A549 (cell line): ENCODE results near the gene EXOC7. TPM values are rescaled to one million over a fixed set of nuclear protein-coding genes. Genes with fewer than 3 reads are reported as not detected.
A peak's percentile ranks its signal among the peaks of the same experiment; 100 is the strongest.

Experiments used
- ATAC-seq, 2 experiments: fragments of 200-7000 bp in 1 of 2; fragments of >200 bp in 1 of 2; cut with Nextera tagmentation in 1 of 2; cut with Tn5 transposase in 1 of 2; 3 replicates each; pipeline versions ENCODE4 v1.8.0 to v1.9.1; 2018 to 2020; ENCODE audit warnings: mild to moderate bottlenecking in 1 of 2, moderate library complexity in 1 of 2
- CTCF ChIA-PET: fragments of 300-600 bp; sonication (Branson Sonifier 250); formaldehyde crosslinking; extraction: SDS; loops from one replicate; lab custom pipeline; 2021; ENCODE audit warnings: antibody characterized with exemption, inconsistent platforms; lab: Yijun Ruan, JAX
- POLR2A ChIA-PET: fragments of 350-600 bp; formaldehyde crosslinking; extraction: SDS; loops from one replicate; lab custom pipeline; 2021; ENCODE audit warnings: antibody characterized with exemption, inconsistent platforms; lab: Yijun Ruan, JAX
- DNase-seq, 2 experiments: peaks; one replicate each; pipeline versions ENCODE4 v3.0.0 to v3.0.0-alpha.2; 2011 to 2016; ENCODE audit warnings: low read depth in 1 of 2, low spot score in 1 of 2
- FAIRE-seq: peaks from 2 replicates; lab custom pipeline; 2011; peaks lifted over from hg19 to GRCh38; lab: Jason Lieb, UNC
- H3K27ac ChIP-seq, 2 experiments: fragments of >200 bp; sonication (Bioruptor Twin); formaldehyde crosslinking; 3 replicates each; pipeline ENCODE4 v1.5.1; 2016 to 2017
- H3K4me1 ChIP-seq: fragments of >200 bp; sonication (Bioruptor Twin); formaldehyde crosslinking; 3 replicates; pipeline ENCODE4 v1.6.1; 2016
- H3K4me2 ChIP-seq: fragments of >200 bp; sonication (Bioruptor Twin); formaldehyde crosslinking; 3 replicates; pipeline ENCODE4 v1.6.1; 2016
- H3K4me3 ChIP-seq: fragments of >200 bp; sonication (Bioruptor Twin); formaldehyde crosslinking; 3 replicates; pipeline ENCODE4 v1.5.1; 2016
- H3K9me3 ChIP-seq: fragments of >200 bp; sonication (Bioruptor Twin); formaldehyde crosslinking; 3 replicates; pipeline ENCODE4 v1.6.1; 2016
- ATOH8 ChIP-seq: fragments of 250-450 bp; sonication (Bioruptor Pico); IDR thresholded peaks from 2 replicates; pipeline ENCODE4 v1.5.0; 2020; ENCODE audit warnings: low read depth, mild to moderate bottlenecking, moderate library complexity
- BCL3 ChIP-seq: fragments of >200 bp; sonication (Bioruptor Twin); formaldehyde crosslinking; IDR thresholded peaks from 3 replicates; pipeline ENCODE4 v1.6.1; 2016
- BHLHE40 ChIP-seq: IDR thresholded peaks from 2 replicates; pipeline ENCODE4 v1.6.1; 2012; ENCODE audit warnings: low read depth, low read length, inconsistent platforms
- CHD2 ChIP-seq: fragments of 150-350 bp; IDR thresholded peaks from 2 replicates; pipeline ENCODE4 v1.6.1; 2014; ENCODE audit warnings: low read length; ENCODE audit not compliant: partially characterized antibody
- CHD4 ChIP-seq: fragments of 200-600 bp; sonication (generic); IDR thresholded peaks from 2 replicates; pipeline ENCODE4 v1.6.1; 2016; ENCODE audit warnings: antibody characterized with exemption, mild to moderate bottlenecking, borderline replicate concordance
- E2F6 ChIP-seq: IDR thresholded peaks from 2 replicates; pipeline ENCODE4 v1.6.1; 2012; ENCODE audit warnings: low read depth, borderline replicate concordance
- EHMT2 ChIP-seq: fragments of 200-600 bp; sonication (generic); IDR thresholded peaks from 2 replicates; pipeline ENCODE4 v1.6.1; 2016; ENCODE audit warnings: antibody characterized with exemption, low read depth, mild to moderate bottlenecking, moderate library complexity
- ESRRA ChIP-seq: fragments of 150-350 bp; IDR thresholded peaks from 2 replicates; pipeline ENCODE4 v1.6.1; 2014; ENCODE audit warnings: mild to moderate bottlenecking, low read length, borderline replicate concordance
- GATA3 ChIP-seq: IDR thresholded peaks from 2 replicates; pipeline ENCODE4 v1.6.1; 2012; ENCODE audit warnings: borderline replicate concordance
- HMGXB4 ChIP-seq: fragments of 250-450 bp; sonication (Bioruptor Pico); IDR thresholded peaks from 2 replicates; pipeline ENCODE4 v1.5.0; 2021; ENCODE audit warnings: mild to moderate bottlenecking, moderate library complexity, borderline replicate concordance
- HOXA7 ChIP-seq: fragments of 250-450 bp; sonication (Bioruptor Pico); IDR thresholded peaks from 2 replicates; pipeline ENCODE4 v1.5.0; 2020; ENCODE audit warnings: mild to moderate bottlenecking, moderate library complexity
- HOXB5 ChIP-seq: fragments of 250-450 bp; sonication (Bioruptor Pico); IDR thresholded peaks from 2 replicates; pipeline ENCODE4 v1.5.0; 2020; ENCODE audit warnings: mild to moderate bottlenecking, moderate library complexity
- JUN ChIP-seq, 2 experiments: fragments of >200 bp; sonication (Bioruptor Twin); formaldehyde crosslinking; IDR thresholded peaks; 2 replicates in 1 of 2; 3 replicates in 1 of 2; pipeline ENCODE4 v1.6.1; 2016 to 2017
- KDM5A ChIP-seq: fragments of 200-600 bp; sonication (generic); IDR thresholded peaks from 2 replicates; pipeline ENCODE4 v1.6.1; 2016; ENCODE audit warnings: antibody characterized with exemption, mild to moderate bottlenecking
- MAX ChIP-seq: IDR thresholded peaks from 2 replicates; pipeline ENCODE4 v1.6.1; 2012
- MYC ChIP-seq: IDR thresholded peaks from 2 replicates; pipeline ENCODE4 v1.6.1; 2012; ENCODE audit warnings: mild to moderate bottlenecking, inconsistent platforms, low read length, improper control_type of control experiment, borderline replicate concordance
- NFE2L2 ChIP-seq: fragments of 150-350 bp; conservative IDR thresholded peaks from 2 replicates; pipeline ENCODE4 v1.6.1; 2014; ENCODE audit warnings: low read length
- NR3C1 ChIP-seq: fragments of >200 bp; sonication (Bioruptor Twin); formaldehyde crosslinking; IDR thresholded peaks from 3 replicates; pipeline ENCODE4 v1.6.1; 2017
- PHF8 ChIP-seq: fragments of 200-600 bp; sonication (generic); IDR thresholded peaks from 2 replicates; pipeline ENCODE4 v1.6.1; 2016; ENCODE audit warnings: low read depth, mild to moderate bottlenecking, antibody characterized with exemption, moderate library complexity, borderline replicate concordance
- POLR2A ChIP-seq: IDR thresholded peaks from 2 replicates; pipeline ENCODE4 v1.6.1; 2012; ENCODE audit warnings: mild to moderate bottlenecking, low read length
- POLR2AphosphoS2 ChIP-seq: conservative IDR thresholded peaks from 2 replicates; pipeline ENCODE4 v1.6.1; 2012; ENCODE audit warnings: low read length, improper control_type of control experiment, inconsistent platforms
- RAD21 ChIP-seq, 2 experiments: fragments of >200 bp in 1 of 2; sonication (Bioruptor Twin) in 1 of 2; formaldehyde crosslinking in 1 of 2; IDR thresholded peaks in 1 of 2; conservative IDR thresholded peaks in 1 of 2; 2 replicates in 1 of 2; 3 replicates in 1 of 2; pipeline ENCODE4 v1.6.1; 2012 to 2018; ENCODE audit warnings: inconsistent platforms in 1 of 2
- RNF2 ChIP-seq: fragments of 200-600 bp; sonication (generic); IDR thresholded peaks from 2 replicates; pipeline ENCODE4 v1.6.1; 2016; ENCODE audit warnings: low read depth, mild to moderate bottlenecking, antibody characterized with exemption, moderate library complexity, borderline replicate concordance
- SMC3 ChIP-seq: fragments of >200 bp; sonication (Bioruptor Twin); formaldehyde crosslinking; IDR thresholded peaks from 3 replicates; pipeline ENCODE4 v1.6.1; 2018; ENCODE audit warnings: inconsistent platforms
- SREBF2 ChIP-seq: fragments of 450-650 bp; IDR thresholded peaks from 2 replicates; pipeline ENCODE4 v1.6.1; 2014; ENCODE audit warnings: mild to moderate bottlenecking, moderate library complexity
- TFCP2L1 ChIP-seq: fragments of 250-450 bp; sonication (Bioruptor Pico); IDR thresholded peaks from 2 replicates; pipeline ENCODE4 v1.5.0; 2021; ENCODE audit warnings: mild to moderate bottlenecking
- USF2 ChIP-seq: fragments of 450-650 bp; IDR thresholded peaks from 2 replicates; pipeline ENCODE4 v1.6.1; 2014; ENCODE audit warnings: antibody characterized with exemption
- ZFP36 ChIP-seq: fragments of 450-650 bp; IDR thresholded peaks from 2 replicates; pipeline ENCODE4 v1.6.1; 2014; ENCODE audit warnings: borderline replicate concordance; ENCODE audit not compliant: partially characterized antibody
- WGBS: methylation state at CpG from one replicate; pipeline ENCODE4 v1.1.6; 2017; ENCODE audit errors: missing lambda C conversion rate; 5-methylcytosine and 5-hydroxymethylcytosine counted together
- polyA plus RNA-seq, 4 experiments: library from polyadenylated mRNA; depleted of rRNA in 3 of 4; stranded (reverse); fragments of >200 nt; fragmentation: RNase III in 1 of 4; extraction: RNeasy Plus Mini Kit Qiagen cat#74134 plus additional on column Dnase treatment in 1 of 4; gene quantifications; 2 replicates in 3 of 4; 3 replicates in 1 of 4; pipeline ENCODE4 v1.2.3, GENCODE V29; 2011 to 2017

EXOC7 gene
- polyA plus RNA-seq, 2 of the 4 experiments (the other 2 are of a cell fraction), result 64.5 to 72.3 TPM

GRCh38 chr17:76072148-76072858, 31.3 kb downstream of the EXOC7 start, which contains the start of gene SRP68:
TSS of gene SRP68 (minus strand) at chr17:76072517. CDS start at chr17:76072491, 26 bp downstream.
- POLR2A ChIA-PET, result interaction anchor here (0.6 to 1.0 kb wide), 9 partner anchors 9 to 167 kb away, joined by 3 to 11 read pairs (median 4); partner anchors contain the start of gene MRPL38
- Histone ChIP-seq H3K4me2 (peak within 1 kb of the TSS; percentile 97), H3K4me1 (peaks cover 33% of the 10 kb centered on the region), H3K27ac (peak within 1 kb of the TSS; percentile 87 to 88), H3K4me3 (peak within 1 kb of the TSS; percentile 82), H3K9me3 (no peaks in the 10 kb centered on the region)
- CTCF ChIA-PET, result interaction anchor here (2.0 kb wide), 1 partner anchor 207 kb away, joined by 7 read pairs; no protein-coding TSS in a partner anchor
- ATAC-seq (peak; percentile 93 to 98), DNase-seq (peak; percentile 95 to 98), FAIRE-seq (no peak)
- TF ChIP-seq HMGXB4 (CRISPR knock-in tag), result no peak
- no peak for TF ChIP-seq SREBF2
- TF ChIP-seq KDM5A, result peak; percentile 89
- peak; percentile 94 for TF ChIP-seq MAX
- TF ChIP-seq POLR2A, result peak; percentile 93
- TF ChIP-seq PHF8, result peak; percentile 84
- peak; percentile 81 for TF ChIP-seq E2F6
- peak; percentile 86 for TF ChIP-seq BCL3
- TF ChIP-seq ATOH8, result peak; percentile 54; the same call in 1 of the 2 replicates
- peak; percentile 77; the same call in 1 of the 2 replicates for TF ChIP-seq MYC
- TF ChIP-seq CHD2, result no peak
- 0 out of 2 replicates have a peak, but pooled peaks have one; percentile 6 for TF ChIP-seq USF2
- TF ChIP-seq GATA3, result 0 out of 2 replicates have a peak, but pooled peaks have one; percentile 49
- TF ChIP-seq NR3C1, result no peak
- TF ChIP-seq CHD4, result no peak
- peak in 1 of 2 experiments; percentile 95; a peak in 4 of 5 replicates for TF ChIP-seq JUN (IDR thresholded peaks at IDR 0.05)
- no peak for TF ChIP-seq BHLHE40
- 3% methylated on average over 54 of the region's 57 CpGs for WGBS

- H3K4me2 ChIP-seq, result peak overlapping the region; percentile 86
- H3K27ac ChIP-seq, result peak overlapping the region; percentile 87 to 88
- FAIRE-seq (no peak), DNase-seq (no peak), ATAC-seq (peak; percentile 1 to 2; a peak in 3 of 6 replicates)
- POLR2A ChIA-PET, result interaction anchor here (1.0 kb wide), 5 partner anchors 15 to 52 kb away, joined by 3 to 4 read pairs (median 4); no protein-coding TSS in a partner anchor
- no peaks in the 10 kb centered on the region for H3K9me3 ChIP-seq
- peaks cover 33% of the 10 kb centered on the region for H3K4me1 ChIP-seq
- 5% methylated on average over 15 of the region's 15 CpGs for WGBS
- H3K4me3 ChIP-seq, result peak overlapping the region; percentile 82
- CTCF ChIA-PET, result interaction anchor here (1.2 to 2.0 kb wide), 3 partner anchors 57 to 208 kb away, joined by 4 to 7 read pairs (median 4); no protein-coding TSS in a partner anchor
- TF ChIP-seq ESRRA, result no peak
- no peak for TF ChIP-seq HOXB5 (CRISPR knock-in tag)
- no peak for TF ChIP-seq POLR2AphosphoS2
- TF ChIP-seq CHD2, result no peak
- TF ChIP-seq BCL3, result no peak
- TF ChIP-seq NR3C1, result no peak
- TF ChIP-seq NFE2L2, result no peak
- no peak for TF ChIP-seq SREBF2
- no peak for TF ChIP-seq EHMT2
- no peak for TF ChIP-seq SMC3
- no peak for TF ChIP-seq RAD21 (conservative IDR thresholded peaks at IDR 0.05 in 1 of 2, IDR thresholded peaks at IDR 0.05 in 1 of 2)
- no peak for TF ChIP-seq ZFP36
- no peak for TF ChIP-seq RNF2
- TF ChIP-seq HOXA7 (CRISPR knock-in tag), result no peak
- no peak for TF ChIP-seq TFCP2L1
These were observed 31.9 kb downstream of the EXOC7 start for GRCh38 chr17:76071531-76072147.
